Panc1 (cell line): ENCODE measurements around the gene NAT10.

Source experiments
- CTCF ChIP-seq: fragments of 450-650 bp; IDR thresholded peaks from 2 replicates; pipeline ENCODE4 v1.5.1; 2017; ENCODE audit warnings: mild to moderate bottlenecking
- SIN3A ChIP-seq: IDR thresholded peaks from 2 replicates; pipeline ENCODE4 v1.6.1; 2012; ENCODE audit warnings: low read depth, mild to moderate bottlenecking, low read length, moderate library complexity, borderline replicate concordance; ENCODE audit not compliant: insufficient read depth

- TF ChIP-seq CTCF (no peak), SIN3A (no peak)
These were observed 57.4 kb downstream of the NAT10 start for GRCh38 chr11:34162856-34163255.
